Stimulated activated CD8-positive, alpha-beta memory T cell treated with anti-CD3 and anti-CD28 coated beads, Interleukin-12 subunit alpha, Interleukin-12 subunit beta, amount 100 ng/mL, for 24 hours (primary cell): ENCODE data around the gene NTM.

Source experiments
- DNase-seq: peaks from one replicate; pipeline ENCODE4 v3.0.0-alpha.2; 2020; ENCODE audit errors: extremely low read depth

NTM gene

GRCh38 chr11:132008226-132008625 is 637.8 kb downstream of the NTM start:
- no peak for DNase-seq

- DNase-seq = no peak
Measured at GRCh38 chr11:132008872-132009271, 638.5 kb downstream of the NTM start.

GRCh38 chr11:132020001-132020400 is 649.6 kb downstream of the NTM start:
- DNase-seq = no peak

GRCh38 chr11:132022285-132022684 is 651.9 kb downstream of the NTM start:
- no peak for DNase-seq

GRCh38 chr11:132022733-132023478 is 652.5 kb downstream of the NTM start:
- no peak for DNase-seq

- DNase-seq = no peak
Measured at GRCh38 chr11:132024587-132025295, 654.3 kb downstream of the NTM start.

GRCh38 chr11:132026746-132027145 is 656.3 kb downstream of the NTM start:
- no peak for DNase-seq

- no peak for DNase-seq
Measured at GRCh38 chr11:132028380-132029240, 658.2 kb downstream of the NTM start.

GRCh38 chr11:132030896-132031295 is 660.5 kb downstream of the NTM start:
- DNase-seq = no peak

- DNase-seq = no peak
Measured at GRCh38 chr11:132032555-132032954, 662.1 kb downstream of the NTM start.

- DNase-seq = no peak
Measured at GRCh38 chr11:132033051-132033450, 662.6 kb downstream of the NTM start.

GRCh38 chr11:132035228-132035627 is 664.8 kb downstream of the NTM start:
- no peak for DNase-seq

- DNase-seq = no peak
Measured at GRCh38 chr11:132035766-132036165, 665.4 kb downstream of the NTM start.

GRCh38 chr11:132036220-132036619 is 665.8 kb downstream of the NTM start:
- DNase-seq = no peak

GRCh38 chr11:132036746-132037466 is 666.5 kb downstream of the NTM start:
- no peak for DNase-seq

GRCh38 chr11:132037467-132037862 is 667.0 kb downstream of the NTM start:
- DNase-seq = no peak

GRCh38 chr11:132037956-132038355 is 667.5 kb downstream of the NTM start:
- no peak for DNase-seq

- no peak for DNase-seq
Measured at GRCh38 chr11:132039521-132039920, 669.1 kb downstream of the NTM start.

- no peak for DNase-seq
Measured at GRCh38 chr11:132042296-132042695, 671.9 kb downstream of the NTM start.

GRCh38 chr11:132043714-132044113 is 673.3 kb downstream of the NTM start:
- no peak for DNase-seq

- no peak for DNase-seq
Measured at GRCh38 chr11:132045107-132045506, 674.7 kb downstream of the NTM start.
